ENCODE data around the gene KCNS1. TPM values are rescaled to one million over a fixed set of nuclear protein-coding genes. Genes with fewer than 3 reads are reported as not detected.
A peak's percentile ranks its signal among the peaks of the same experiment; 100 is the strongest.

KCNS1 gene
- total RNA-seq, 1 experiment from 2014 or later: not detected

- Histone ChIP-seq H3K4me3 (ENCODE audit: low read depth, low read length, poor library complexity, severe bottlenecking) (no peak overlapping the region), H3K27me3 (replicated peaks; ENCODE audit: insufficient read depth, low read depth, low read length, poor library complexity) (no peaks in the 10 kb centered on the region), H3K9me3 (ENCODE audit: low read depth, low read length, poor library complexity, severe bottlenecking) (no peaks in the 10 kb centered on the region), H3K4me1 (ENCODE audit: insufficient read depth, low read length, poor library complexity, severe bottlenecking) (no peaks in the 10 kb centered on the region), H3K36me3 (ENCODE audit: insufficient read depth, low read length, poor library complexity, severe bottlenecking) (no peaks in the 10 kb centered on the region), H3K27ac (ENCODE audit: low read depth, low read length, poor library complexity, severe bottlenecking) (no peak overlapping the region)
- CTCF ChIA-PET: no interaction called here
- intact Hi-C loops (cut with micrococcal nuclease; ENCODE audit: unreplicated experiment): no loop called here
- no peak for TF ChIP-seq EZH2 (IDR thresholded peaks at IDR 0.05; ENCODE audit: borderline replicate concordance, low read depth, low read length, poor library complexity, severe bottlenecking)
- TF ChIP-seq, protein P1, sequence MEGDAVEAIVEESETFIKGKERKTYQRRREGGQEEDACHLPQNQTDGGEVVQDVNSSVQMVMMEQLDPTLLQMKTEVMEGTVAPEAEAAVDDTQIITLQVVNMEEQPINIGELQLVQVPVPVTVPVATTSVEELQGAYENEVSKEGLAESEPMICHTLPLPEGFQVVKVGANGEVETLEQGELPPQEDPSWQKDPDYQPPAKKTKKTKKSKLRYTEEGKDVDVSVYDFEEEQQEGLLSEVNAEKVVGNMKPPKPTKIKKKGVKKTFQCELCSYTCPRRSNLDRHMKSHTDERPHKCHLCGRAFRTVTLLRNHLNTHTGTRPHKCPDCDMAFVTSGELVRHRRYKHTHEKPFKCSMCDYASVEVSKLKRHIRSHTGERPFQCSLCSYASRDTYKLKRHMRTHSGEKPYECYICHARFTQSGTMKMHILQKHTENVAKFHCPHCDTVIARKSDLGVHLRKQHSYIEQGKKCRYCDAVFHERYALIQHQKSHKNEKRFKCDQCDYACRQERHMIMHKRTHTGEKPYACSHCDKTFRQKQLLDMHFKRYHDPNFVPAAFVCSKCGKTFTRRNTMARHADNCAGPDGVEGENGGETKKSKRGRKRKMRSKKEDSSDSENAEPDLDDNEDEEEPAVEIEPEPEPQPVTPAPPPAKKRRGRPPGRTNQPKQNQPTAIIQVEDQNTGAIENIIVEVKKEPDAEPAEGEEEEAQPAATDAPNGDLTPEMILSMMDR (conservative IDR thresholded peaks at IDR 0.05; ENCODE audit: low read depth, low read length): no peak
- BruUV-seq (replicated peaks): no TSS peak
- POLR2A ChIA-PET (ENCODE audit: low non-redundant PET): no interaction called here
- DNase-seq (ENCODE audit: low spot score): peak; percentile 14
Measured at GRCh38 chr20:45067558-45067957, 33.4 kb downstream of the KCNS1 start.

DNA sequence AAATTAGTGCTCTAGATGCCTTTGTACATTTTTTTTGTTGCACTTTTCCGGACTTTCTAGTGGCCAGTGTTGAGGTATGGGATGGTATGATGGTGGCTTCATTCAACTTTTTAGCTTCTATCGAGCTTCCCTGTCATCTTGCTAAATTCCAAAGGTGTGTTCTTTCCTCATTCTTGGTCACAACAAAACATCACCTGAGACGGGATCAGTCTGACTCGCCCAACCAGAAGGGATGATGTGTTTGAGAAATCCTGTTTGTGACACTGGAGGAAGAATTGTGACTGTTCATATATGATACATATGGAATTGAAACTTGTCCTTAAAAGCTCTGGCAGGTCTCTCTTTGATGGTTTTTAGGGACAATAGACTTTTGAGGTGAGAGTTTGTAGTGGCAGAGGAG, 33.8 kb downstream of the KCNS1 start:
- no TSS peak for BruUV-seq (replicated peaks)
- CTCF ChIA-PET: no interaction called here
- POLR2A ChIA-PET (ENCODE audit: low non-redundant PET): no interaction called here

DNA sequence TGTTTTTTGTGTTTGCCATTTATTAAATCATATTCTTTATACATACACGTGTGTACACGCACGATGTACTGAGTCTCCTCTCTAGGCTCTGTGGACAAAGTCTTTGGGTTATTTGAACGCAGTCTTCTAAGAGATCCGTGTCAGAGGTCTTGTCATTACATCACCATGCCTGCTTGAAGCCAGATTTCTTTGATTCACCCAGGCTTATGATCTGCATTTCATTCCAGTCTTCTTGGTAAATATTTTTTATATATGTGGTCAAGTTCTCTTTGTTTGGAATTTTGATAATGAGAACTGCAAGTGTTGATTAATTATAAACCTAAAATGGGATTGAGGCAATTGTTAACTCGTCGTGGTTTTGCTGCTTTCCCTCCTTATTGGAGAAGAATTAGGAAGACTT, 34.6 kb downstream of the KCNS1 start:
- CTCF ChIA-PET: no interaction called here
- H3K27me3 ChIP-seq (replicated peaks; ENCODE audit: insufficient read depth, low read depth, low read length, poor library complexity): no peaks in the 10 kb centered on the region
- H3K9me3 ChIP-seq (ENCODE audit: low read depth, low read length, poor library complexity, severe bottlenecking): no peaks in the 10 kb centered on the region
- H3K36me3 ChIP-seq (ENCODE audit: insufficient read depth, low read length, poor library complexity, severe bottlenecking): no peaks in the 10 kb centered on the region
- no peak overlapping the region for H3K27ac ChIP-seq (ENCODE audit: low read depth, low read length, poor library complexity, severe bottlenecking)
- H3K4me1 ChIP-seq (ENCODE audit: insufficient read depth, low read length, poor library complexity, severe bottlenecking): no peaks in the 10 kb centered on the region
- no peak for TF ChIP-seq EZH2 (IDR thresholded peaks at IDR 0.05; ENCODE audit: borderline replicate concordance, low read depth, low read length, poor library complexity, severe bottlenecking)
- TF ChIP-seq, protein P1 (conservative IDR thresholded peaks at IDR 0.05; ENCODE audit: low read depth, low read length): no peak
- DNase-seq (ENCODE audit: low spot score): no peak
- POLR2A ChIA-PET (ENCODE audit: low non-redundant PET): no interaction called here
- intact Hi-C loops (cut with micrococcal nuclease; ENCODE audit: unreplicated experiment): no loop called here
- no TSS peak for BruUV-seq (replicated peaks)
- no peak overlapping the region for H3K4me3 ChIP-seq (ENCODE audit: low read depth, low read length, poor library complexity, severe bottlenecking)

More for the DNA sequence above, 33.8 kb downstream of the KCNS1 start:
- H3K4me3 ChIP-seq (ENCODE audit: low read depth, low read length, poor library complexity, severe bottlenecking): no peak overlapping the region
- TF ChIP-seq, protein P1 (conservative IDR thresholded peaks at IDR 0.05; ENCODE audit: low read depth, low read length): no peak
- no peak for TF ChIP-seq EZH2 (IDR thresholded peaks at IDR 0.05; ENCODE audit: borderline replicate concordance, low read depth, low read length, poor library complexity, severe bottlenecking)
- H3K27me3 ChIP-seq (replicated peaks; ENCODE audit: insufficient read depth, low read depth, low read length, poor library complexity): no peaks in the 10 kb centered on the region
- H3K4me1 ChIP-seq (ENCODE audit: insufficient read depth, low read length, poor library complexity, severe bottlenecking): no peaks in the 10 kb centered on the region
- intact Hi-C loops (cut with micrococcal nuclease; ENCODE audit: unreplicated experiment): no loop called here
- H3K36me3 ChIP-seq (ENCODE audit: insufficient read depth, low read length, poor library complexity, severe bottlenecking): no peaks in the 10 kb centered on the region
- no peaks in the 10 kb centered on the region for H3K9me3 ChIP-seq (ENCODE audit: low read depth, low read length, poor library complexity, severe bottlenecking)
- H3K27ac ChIP-seq (ENCODE audit: low read depth, low read length, poor library complexity, severe bottlenecking): no peak overlapping the region
- DNase-seq (ENCODE audit: low spot score): no peak
